ENCODE results near the gene DIS3L2.
"Not testable (repeated sequence)": the region's sequence is repeated elsewhere in the genome, so short reads cannot be mapped to it uniquely, and the experiment has no call there.

Gene DIS3L2

GRCh38 chr2:231929961-231930592 is 31.4 kb upstream of the DIS3L2 start:
- DNase-seq, result peak; percentile 67

GRCh38 chr2:231930593-231931281 is 30.8 kb upstream of the DIS3L2 start:
- no peak for DNase-seq

- no peak for DNase-seq
These were observed 30.0 kb upstream of the DIS3L2 start for GRCh38 chr2:231931481-231931915.

GRCh38 chr2:231932711-231932970 is 28.9 kb upstream of the DIS3L2 start:
- no peak for DNase-seq

GRCh38 chr2:231932985-231933915 is 28.3 kb upstream of the DIS3L2 start:
- no peak for DNase-seq

GRCh38 chr2:231933916-231934401 is 27.6 kb upstream of the DIS3L2 start:
- DNase-seq, result no peak

GRCh38 chr2:231934441-231935206 is 26.9 kb upstream of the DIS3L2 start:
- DNase-seq, result no peak

GRCh38 chr2:231935207-231935524 is 26.3 kb upstream of the DIS3L2 start:
- no peak for DNase-seq

GRCh38 chr2:231935815-231936214 is 25.7 kb upstream of the DIS3L2 start:
- DNase-seq, result no peak

GRCh38 chr2:231936491-231936890 is 25.0 kb upstream of the DIS3L2 start:
- no peak for DNase-seq

- no peak for DNase-seq
These were observed 24.5 kb upstream of the DIS3L2 start for GRCh38 chr2:231937057-231937456.

GRCh38 chr2:231939022-231939421 is 22.5 kb upstream of the DIS3L2 start:
- no peak for DNase-seq

- no peak for DNase-seq
These were observed 20.7 kb upstream of the DIS3L2 start for GRCh38 chr2:231940795-231941194.

GRCh38 chr2:231941673-231942072 is 19.8 kb upstream of the DIS3L2 start:
- DNase-seq, result no peak

- no peak for DNase-seq
These were observed 19.3 kb upstream of the DIS3L2 start for GRCh38 chr2:231942180-231942579.

GRCh38 chr2:231946241-231946814 is 15.2 kb upstream of the DIS3L2 start:
- no peak for DNase-seq

- not testable (repeated sequence) for DNase-seq
These were observed 14.4 kb upstream of the DIS3L2 start for GRCh38 chr2:231947112-231947511.

GRCh38 chr2:231947694-231948093 is 13.8 kb upstream of the DIS3L2 start:
- no peak for DNase-seq

GRCh38 chr2:231951452-231952035 is 10.0 kb upstream of the DIS3L2 start:
- DNase-seq, result no peak

- no peak for DNase-seq
These were observed 5.6 kb upstream of the DIS3L2 start for GRCh38 chr2:231955758-231956472.

- DNase-seq, result no peak
These were observed 3.4 kb upstream of the DIS3L2 start for GRCh38 chr2:231957913-231958763.
